Measurements from ENCODE around the gene CCDC9.

Gene CCDC9

DNA sequence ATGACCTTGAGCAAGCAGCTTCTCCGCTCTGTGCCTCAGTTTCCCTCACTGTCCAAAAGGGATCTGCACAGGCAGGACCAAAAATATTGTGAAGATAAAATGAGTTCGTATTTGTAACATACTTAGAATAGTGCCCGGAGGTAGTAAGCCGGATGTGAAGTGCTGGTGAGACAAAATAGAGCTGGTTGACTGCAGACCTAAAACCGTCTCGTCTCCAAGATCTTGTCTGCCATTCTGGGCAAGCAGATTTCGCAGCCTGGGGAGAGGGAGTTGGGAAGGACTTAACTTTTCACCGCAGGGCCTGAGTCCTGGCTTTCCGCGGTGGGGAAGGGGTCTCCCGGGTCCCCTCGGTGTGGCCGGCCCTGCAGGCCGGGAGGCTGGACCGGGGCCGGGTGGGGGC, 17.2 kb upstream of the CCDC9 start:
- DNase-seq (ENCODE audit: low spot score): no peak
- no peak for TF ChIP-seq CTCF (IDR thresholded peaks at IDR 0.05; ENCODE audit: extremely low read depth, missing control alignments)

GRCh38 chr19:47239610-47240296, 16.6 kb upstream of the CCDC9 start:
- no peak for TF ChIP-seq CTCF (IDR thresholded peaks at IDR 0.05; ENCODE audit: extremely low read depth, missing control alignments)
- peak; percentile 46 for DNase-seq (ENCODE audit: low spot score)

DNA sequence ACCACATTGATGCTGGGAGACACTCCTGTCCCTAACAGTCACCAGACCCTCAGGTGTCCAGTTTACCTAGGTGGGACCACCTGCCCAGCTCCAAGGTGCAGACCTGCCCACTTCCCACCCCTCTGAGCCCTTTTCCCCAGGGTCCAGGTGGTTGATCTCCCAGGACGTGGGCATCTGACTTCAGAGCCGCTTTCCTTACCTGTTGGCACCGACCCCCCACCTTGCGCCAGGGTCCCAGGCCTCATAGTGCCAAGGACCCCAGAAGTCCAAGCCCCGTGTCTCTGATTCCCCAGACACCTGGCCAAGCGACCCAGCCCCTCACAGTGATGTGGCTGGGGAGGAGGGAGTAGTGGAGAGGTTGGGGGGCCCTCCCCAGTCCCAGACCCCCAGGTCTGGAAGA, 15.8 kb upstream of the CCDC9 start:
- no peak for DNase-seq (ENCODE audit: low spot score)
- TF ChIP-seq CTCF (IDR thresholded peaks at IDR 0.05; ENCODE audit: extremely low read depth, missing control alignments): no peak

DNA sequence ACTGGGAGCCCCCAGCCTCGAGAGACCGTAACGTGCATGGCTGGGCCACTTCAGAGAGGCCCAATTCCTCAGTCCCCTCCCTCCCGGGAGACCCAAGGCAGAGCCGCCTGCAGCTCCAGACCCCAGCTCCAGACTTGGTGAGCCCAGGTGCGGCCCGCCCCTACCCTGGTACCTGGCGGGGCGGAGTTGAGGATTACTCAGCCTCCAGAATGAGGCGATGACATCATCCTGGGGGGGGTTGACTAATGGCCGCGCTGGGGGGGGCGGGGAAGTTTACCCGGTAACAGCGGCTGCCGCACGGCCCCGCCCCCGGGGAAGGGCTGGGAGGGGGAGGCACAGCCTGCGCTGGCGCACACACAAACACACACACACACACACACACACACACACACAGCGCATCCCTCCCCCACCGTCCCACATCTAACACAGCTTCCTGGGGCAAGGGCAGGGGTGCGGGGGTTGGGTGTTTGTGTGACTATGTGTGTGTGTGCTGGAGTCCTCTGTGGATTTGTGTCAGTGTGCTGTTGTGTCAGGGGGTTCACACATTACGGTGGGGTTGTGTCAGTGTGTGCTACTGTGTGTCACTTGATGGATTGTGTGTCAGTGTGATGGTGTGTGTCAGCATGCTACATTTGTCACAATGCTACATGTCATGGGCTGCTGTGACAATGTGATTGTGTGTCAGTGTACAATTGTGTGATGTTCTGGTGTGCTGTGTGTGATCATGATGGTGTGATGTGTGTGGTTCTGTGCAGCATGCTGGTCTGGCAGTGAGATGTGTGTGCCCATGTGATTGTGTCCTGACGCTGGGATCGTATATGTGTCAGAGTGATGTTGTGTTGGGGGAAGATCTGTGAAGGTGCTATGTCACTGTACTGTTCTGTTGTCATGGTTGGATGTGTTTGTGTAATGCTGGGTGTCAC, 15.1 kb upstream of the CCDC9 start:
- no peak for TF ChIP-seq CTCF (IDR thresholded peaks at IDR 0.05; ENCODE audit: extremely low read depth, missing control alignments)
- DNase-seq (ENCODE audit: low spot score): peak; percentile 88

DNA sequence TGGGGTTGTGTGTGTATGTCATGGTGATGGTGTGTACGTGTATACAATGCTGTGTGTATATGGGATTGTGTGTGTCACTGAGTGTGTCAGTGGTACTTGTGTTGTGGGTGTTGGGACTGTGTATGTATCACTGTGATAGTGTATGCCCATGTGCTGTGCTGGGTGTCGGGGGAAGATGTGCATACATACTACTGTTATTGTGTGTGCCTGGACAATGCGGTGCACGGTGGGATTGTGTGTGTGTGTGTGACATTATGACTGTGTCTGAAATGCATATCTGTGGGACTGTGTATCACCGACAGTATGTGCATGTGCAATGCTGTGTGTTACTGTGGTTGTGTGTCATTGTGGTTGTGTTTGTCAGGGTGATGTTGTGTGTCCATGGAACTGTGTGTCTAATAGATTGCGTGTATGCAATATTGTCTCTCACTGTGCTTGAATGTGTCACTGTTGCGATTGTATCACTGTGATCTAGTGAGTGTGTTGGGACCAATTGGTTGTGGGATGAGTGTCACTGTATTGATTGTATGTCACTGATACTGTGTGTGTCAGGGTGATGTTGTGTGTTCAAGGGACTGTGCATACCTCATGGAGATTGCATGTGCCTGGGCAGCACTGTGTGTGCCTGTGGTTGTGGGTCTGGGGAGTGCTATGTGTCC, 14.3 kb upstream of the CCDC9 start:
- no peak for DNase-seq (ENCODE audit: low spot score)
- no peak for TF ChIP-seq CTCF (IDR thresholded peaks at IDR 0.05; ENCODE audit: extremely low read depth, missing control alignments)

DNA sequence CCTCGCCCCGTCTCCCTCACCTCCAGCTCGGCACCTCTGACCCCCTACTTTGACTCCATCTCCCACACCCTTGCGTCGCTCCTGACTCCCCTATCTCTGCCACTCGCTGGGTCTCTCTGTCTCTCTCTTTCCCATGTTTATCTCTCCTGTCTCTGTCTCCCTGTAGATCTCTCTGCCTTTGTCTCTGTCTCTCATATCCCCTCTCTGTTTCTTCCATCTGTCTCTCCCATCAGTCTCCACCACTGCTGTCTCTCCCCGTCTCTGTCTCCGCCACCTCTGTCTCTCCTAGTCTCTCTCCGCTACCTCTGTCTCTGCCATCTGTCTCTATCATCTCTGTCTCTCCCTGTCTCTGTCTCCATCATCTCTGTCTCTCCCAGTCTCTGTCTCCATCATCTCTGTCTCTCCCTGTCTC, 13.0 kb upstream of the CCDC9 start:
- no peak for DNase-seq (ENCODE audit: low spot score)
- no peak for TF ChIP-seq CTCF (IDR thresholded peaks at IDR 0.05; ENCODE audit: extremely low read depth, missing control alignments)

Measured in GM20000 (cell line).